Measurements from ENCODE around the gene AHDC1. TPM values are rescaled to one million over a fixed set of nuclear protein-coding genes. Genes with fewer than 3 reads are reported as not detected.

Gene AHDC1
- total and polyA plus RNA-seq, 2 experiments from 2014 or later, result 3.9 to 5.3 TPM

- peak; percentile 78 for DNase-seq
- Histone ChIP-seq H3K4me1 (ENCODE audit: insufficient read depth) (peaks cover 49% of the 10 kb centered on the region), H3K9ac (no peak overlapping the region), H3K4me3 (no peak overlapping the region), H2AFZ (no peak overlapping the region), H3K27ac (no peak overlapping the region), H3K9me2 (ENCODE audit: insufficient read depth) (no peaks in the 10 kb centered on the region), H3K27me3 (replicated peaks; ENCODE audit: insufficient read depth) (no peaks in the 10 kb centered on the region), H4K20me1 (ENCODE audit: insufficient read depth) (no peaks in the 10 kb centered on the region), H3K4me2 (ENCODE audit: unreplicated experiment) (peak overlapping the region; percentile 1), H3K79me2 (ENCODE audit: insufficient read depth) (peaks cover 83% of the 10 kb centered on the region), H3F3A (ENCODE audit: insufficient read depth) (peaks cover 20% of the 10 kb centered on the region), H3K9me3 (ENCODE audit: low read depth) (no peaks in the 10 kb centered on the region), H3K36me3 (ENCODE audit: low read depth) (no peaks in the 10 kb centered on the region)
- TF ChIP-seq EZH2 (IDR thresholded peaks at IDR 0.05; ENCODE audit: insufficient read depth, poor library complexity, severe bottlenecking), result no peak
- 76 to 77% methylated on average over 14 of the region's 14 CpGs for whole genome bisulfite sequencing, 2 experiments (ENCODE audit: low coverage in 1 of 2, low lambda C conversion rate in 2 of 2, missing lambda C conversion rate in 2 of 2)
- in situ Hi-C loops (cut with MboI), result no loop called here
Measured at GRCh38 chr1:27572679-27573426, 31.1 kb downstream of the AHDC1 start.

- Histone ChIP-seq H3K79me2 (ENCODE audit: insufficient read depth) (peaks cover 83% of the 10 kb centered on the region), H4K20me1 (ENCODE audit: insufficient read depth) (no peaks in the 10 kb centered on the region), H3K4me2 (ENCODE audit: unreplicated experiment) (no peak overlapping the region), H2AFZ (no peak overlapping the region), H3K4me1 (ENCODE audit: insufficient read depth) (peaks cover 42% of the 10 kb centered on the region), H3K9me3 (ENCODE audit: low read depth) (no peaks in the 10 kb centered on the region), H3K4me3 (no peak overlapping the region), H3K9me2 (ENCODE audit: insufficient read depth) (no peaks in the 10 kb centered on the region), H3F3A (ENCODE audit: insufficient read depth) (peaks cover 20% of the 10 kb centered on the region), H3K27me3 (replicated peaks; ENCODE audit: insufficient read depth) (no peaks in the 10 kb centered on the region), H3K9ac (no peak overlapping the region), H3K27ac (no peak overlapping the region), H3K36me3 (ENCODE audit: low read depth) (no peaks in the 10 kb centered on the region)
- WGBS, 2 experiments (ENCODE audit: low coverage in 1 of 2, low lambda C conversion rate in 2 of 2, missing lambda C conversion rate in 2 of 2), result 45 to 46% methylated on average over 9 of the region's 9 CpGs
- in situ Hi-C loops (cut with MboI), result no loop called here
- no peak for TF ChIP-seq EZH2 (IDR thresholded peaks at IDR 0.05; ENCODE audit: insufficient read depth, poor library complexity, severe bottlenecking)
- TF ChIP-seq EZH2phosphoT487 (IDR thresholded peaks at IDR 0.05; ENCODE audit: insufficient read depth, low read depth), result no peak
- no peak for DNase-seq
Measured at GRCh38 chr1:27572019-27572678, 31.8 kb downstream of the AHDC1 start.

GRCh38 chr1:27571439-27572018, 32.4 kb downstream of the AHDC1 start:
- no peaks in the 10 kb centered on the region for H3K36me3 ChIP-seq (ENCODE audit: low read depth)
- no peak overlapping the region for H3K4me2 ChIP-seq (ENCODE audit: unreplicated experiment)
- H3K79me2 ChIP-seq (ENCODE audit: insufficient read depth), result peaks cover 82% of the 10 kb centered on the region
- in situ Hi-C loops (cut with MboI), result no loop called here
- peaks cover 20% of the 10 kb centered on the region for H3F3A ChIP-seq (ENCODE audit: insufficient read depth)
- H3K4me3 ChIP-seq, result no peak overlapping the region
- TF ChIP-seq EZH2 (IDR thresholded peaks at IDR 0.05; ENCODE audit: insufficient read depth, poor library complexity, severe bottlenecking), result no peak
- TF ChIP-seq EZH2phosphoT487 (IDR thresholded peaks at IDR 0.05; ENCODE audit: insufficient read depth, low read depth), result no peak
- no peaks in the 10 kb centered on the region for H3K9me3 ChIP-seq (ENCODE audit: low read depth)
- H3K9ac ChIP-seq, result no peak overlapping the region
- no peak overlapping the region for H3K27ac ChIP-seq
- no peaks in the 10 kb centered on the region for H4K20me1 ChIP-seq (ENCODE audit: insufficient read depth)
- DNase-seq, result no peak
- no peak overlapping the region for H2AFZ ChIP-seq
- peaks cover 43% of the 10 kb centered on the region for H3K4me1 ChIP-seq (ENCODE audit: insufficient read depth)
- no peaks in the 10 kb centered on the region for H3K9me2 ChIP-seq (ENCODE audit: insufficient read depth)
- H3K27me3 ChIP-seq (replicated peaks; ENCODE audit: insufficient read depth), result no peaks in the 10 kb centered on the region
- WGBS, 2 experiments (ENCODE audit: low coverage in 1 of 2, low lambda C conversion rate in 2 of 2, missing lambda C conversion rate in 2 of 2), result 63 to 70% methylated on average over 13 to 18 of the region's 18 CpGs

- Histone ChIP-seq H3K9me3 (ENCODE audit: low read depth) (no peaks in the 10 kb centered on the region), H3K4me1 (ENCODE audit: insufficient read depth) (peaks cover 43% of the 10 kb centered on the region), H3K79me2 (ENCODE audit: insufficient read depth) (peaks cover 82% of the 10 kb centered on the region), H3F3A (ENCODE audit: insufficient read depth) (peaks cover 14% of the 10 kb centered on the region), H4K20me1 (ENCODE audit: insufficient read depth) (no peaks in the 10 kb centered on the region), H3K9ac (no peak overlapping the region), H3K27ac (no peak overlapping the region), H2AFZ (no peak overlapping the region), H3K27me3 (replicated peaks; ENCODE audit: insufficient read depth) (no peaks in the 10 kb centered on the region), H3K9me2 (ENCODE audit: insufficient read depth) (no peaks in the 10 kb centered on the region), H3K4me2 (ENCODE audit: unreplicated experiment) (no peak overlapping the region), H3K4me3 (no peak overlapping the region), H3K36me3 (ENCODE audit: low read depth) (no peaks in the 10 kb centered on the region)
- DNase-seq, result no peak
- TF ChIP-seq EZH2 (IDR thresholded peaks at IDR 0.05; ENCODE audit: insufficient read depth, poor library complexity, severe bottlenecking) (no peak), EZH2phosphoT487 (IDR thresholded peaks at IDR 0.05; ENCODE audit: insufficient read depth, low read depth) (no peak)
- WGBS, 2 experiments (ENCODE audit: low coverage in 1 of 2, low lambda C conversion rate in 2 of 2, missing lambda C conversion rate in 2 of 2), result 63 to 67% methylated on average over 3 of the region's 3 CpGs
- in situ Hi-C loops (cut with MboI), result no loop called here
Measured at GRCh38 chr1:27570784-27571183, 33.2 kb downstream of the AHDC1 start.
